ENCODE measurements around the gene MYO1D.
A peak's percentile ranks its signal among the peaks of the same experiment; 100 is the strongest.
"Not testable (repeated sequence)": the region's sequence is repeated elsewhere in the genome, so short reads cannot be mapped to it uniquely, and the experiment has no call there.

Gene MYO1D

DNA sequence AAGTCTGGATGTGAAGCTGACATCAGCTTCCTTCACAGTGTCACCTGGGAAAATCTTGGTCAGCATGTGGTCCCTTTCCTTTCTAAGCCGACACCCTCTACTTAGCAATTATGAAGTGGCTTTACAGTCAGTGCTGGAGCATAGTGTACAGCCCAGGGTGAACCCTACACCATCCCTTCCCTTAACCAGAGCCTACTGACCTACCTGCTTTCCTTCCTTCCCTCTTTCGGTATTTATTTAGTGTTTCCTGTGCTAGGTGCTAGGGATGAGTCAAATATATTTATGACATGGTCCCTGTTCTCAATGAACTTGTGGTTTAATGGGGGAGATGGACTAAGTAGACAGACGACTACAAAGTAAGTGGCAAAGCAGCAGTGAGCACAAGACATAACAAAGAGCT is 312.6 kb downstream of the MYO1D start:
- DNase-seq: no peak

DNA sequence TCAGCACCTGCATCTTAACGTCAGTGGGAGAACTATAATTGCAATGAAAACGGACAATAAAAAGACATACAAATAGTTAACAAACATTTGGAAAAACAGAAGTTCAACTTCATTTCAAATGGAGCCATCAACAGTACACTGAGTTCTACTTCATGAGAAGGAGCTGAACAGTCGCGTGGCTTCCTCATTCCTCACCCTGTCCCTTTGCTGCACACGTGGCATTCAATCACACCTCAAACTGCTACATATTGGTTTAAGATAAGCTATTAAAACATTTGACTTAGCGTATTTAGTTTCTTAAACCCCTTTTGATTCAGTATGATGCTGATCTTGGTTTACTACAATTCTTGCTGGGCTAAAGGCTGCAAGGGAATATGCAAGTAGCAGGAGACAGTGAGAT is 313.3 kb downstream of the MYO1D start:
- DNase-seq: no peak

DNA sequence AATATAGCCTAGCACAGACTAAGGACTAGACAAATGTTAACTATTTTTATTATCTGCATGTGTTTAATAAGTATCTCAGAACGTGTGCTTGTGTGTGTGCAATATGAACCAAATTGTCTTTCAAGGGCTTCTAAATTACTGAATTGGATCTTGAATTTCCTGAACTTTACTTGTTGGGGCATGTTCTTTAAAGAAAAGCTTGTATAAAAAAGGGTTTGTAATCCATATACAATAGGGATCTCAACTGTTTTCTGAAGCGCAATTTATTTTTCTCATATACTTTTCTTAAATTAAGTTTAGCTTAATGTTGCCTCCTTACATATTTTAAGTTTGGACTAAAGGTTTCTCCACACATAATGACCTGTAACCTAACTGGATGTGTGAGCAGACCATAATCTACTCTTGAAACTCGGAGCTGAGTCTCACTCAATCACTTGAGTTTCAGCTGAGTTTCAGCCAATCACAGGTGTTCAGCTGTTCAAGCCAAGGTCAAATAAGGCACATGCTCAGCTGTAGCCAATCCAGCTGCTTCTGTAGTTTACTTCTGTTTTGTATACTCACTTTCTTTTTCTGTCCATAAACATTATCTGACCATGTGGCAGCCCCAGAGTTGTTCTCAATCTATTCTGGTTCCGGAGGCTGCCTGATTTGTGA is 317.8 kb downstream of the MYO1D start:
- no peak for DNase-seq

DNA sequence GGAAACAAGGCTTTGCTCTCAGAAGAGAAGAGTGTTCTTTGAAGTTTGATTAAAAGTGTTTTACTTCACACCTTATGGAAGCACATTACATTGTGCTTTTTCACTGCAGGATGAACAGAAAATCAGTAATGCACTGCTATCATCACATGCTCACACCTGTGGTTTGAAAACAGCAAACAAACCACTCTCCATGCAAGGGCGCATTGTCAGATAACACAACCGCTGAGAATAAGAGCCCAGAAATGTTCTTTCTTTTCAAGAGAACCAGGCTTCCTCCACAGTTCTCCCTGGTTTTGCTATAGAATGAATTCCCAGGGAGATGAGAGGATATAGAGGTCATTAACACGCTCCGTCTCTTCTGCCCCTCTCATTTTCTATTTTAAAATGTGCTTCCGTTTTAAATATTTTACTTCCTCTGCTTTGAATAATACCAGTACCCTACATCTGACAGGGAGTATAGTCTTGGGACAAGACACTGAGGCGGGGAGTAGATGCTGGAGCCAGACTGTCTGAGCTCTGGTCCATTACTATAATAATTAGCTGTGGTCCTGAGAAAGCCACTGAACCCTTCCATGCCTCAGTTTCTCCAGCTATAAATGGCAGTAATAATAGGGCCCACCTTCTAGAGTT is 318.5 kb downstream of the MYO1D start:
- DNase-seq: no peak

DNA sequence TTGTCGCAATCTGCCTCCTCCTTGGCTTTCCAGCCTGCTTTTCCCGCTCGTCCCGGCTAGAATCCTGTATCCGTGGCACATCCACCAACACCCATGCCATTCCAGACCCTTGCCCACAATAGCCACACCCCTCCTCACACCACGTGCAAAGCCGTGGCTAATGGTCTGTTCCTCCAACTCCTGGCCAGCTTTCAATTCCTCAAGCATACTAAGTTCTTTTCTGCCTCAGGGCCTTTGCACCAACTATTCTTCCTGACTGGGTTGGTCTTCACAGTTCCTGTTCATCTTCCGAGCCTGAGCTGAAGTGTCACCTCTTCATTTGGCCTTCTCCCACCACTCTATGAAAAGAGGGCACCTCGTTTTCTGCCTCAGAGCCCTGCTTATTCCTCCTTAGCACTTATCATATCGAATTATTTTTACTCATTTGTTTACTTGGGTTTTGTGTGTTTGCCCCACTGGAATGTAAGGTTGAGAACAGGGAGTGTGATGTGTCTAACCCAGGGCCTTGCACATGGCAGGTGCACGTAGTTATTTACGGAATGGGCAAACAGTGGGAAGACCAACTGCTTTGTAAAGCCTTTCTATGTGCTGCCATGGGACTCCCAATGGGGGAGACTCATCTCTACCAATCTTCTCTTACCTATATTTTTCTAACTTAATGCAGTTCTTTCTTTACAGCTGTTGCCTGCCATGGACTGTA is 321.2 kb downstream of the MYO1D start:
- no peak for DNase-seq

DNA sequence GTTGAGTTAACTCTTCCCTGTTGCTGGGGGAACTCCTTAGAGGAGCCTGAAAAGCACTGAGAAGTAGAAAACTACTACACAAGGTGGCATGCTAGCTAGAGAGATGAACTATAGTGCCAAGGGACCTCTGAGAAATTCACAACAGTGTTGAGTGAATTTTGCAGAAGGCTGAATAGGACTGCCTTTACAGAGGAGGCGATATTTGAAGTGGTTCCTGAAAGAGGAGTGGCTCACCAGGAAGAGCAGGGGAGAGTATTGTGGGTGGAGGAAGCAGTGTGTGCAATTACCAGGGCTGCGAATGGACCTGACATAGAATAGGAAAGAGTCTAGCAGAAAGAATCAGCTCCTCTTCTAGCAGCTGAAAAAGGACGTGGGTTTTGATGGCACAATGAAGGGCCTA is 323.8 kb downstream of the MYO1D start:
- DNase-seq: no peak

DNA sequence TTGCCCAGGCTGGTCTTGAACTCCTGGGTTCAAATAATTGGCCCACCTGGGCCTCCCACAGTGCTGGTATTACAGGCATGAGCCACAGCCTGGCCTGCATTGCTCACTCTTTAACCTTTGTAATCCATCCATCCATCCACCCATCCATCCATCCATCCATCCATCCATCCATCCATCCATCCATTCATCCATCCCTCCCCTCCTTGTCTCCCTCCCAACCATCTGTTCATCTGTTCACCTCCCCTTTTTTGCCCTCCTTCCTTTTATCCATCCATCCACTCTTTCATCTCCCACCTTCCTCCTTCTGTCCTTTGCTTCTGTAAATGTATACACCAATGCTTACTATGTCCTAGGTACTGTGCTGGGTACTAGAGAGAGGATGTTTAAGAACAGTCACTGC is 324.6 kb downstream of the MYO1D start:
- DNase-seq: no peak

DNA sequence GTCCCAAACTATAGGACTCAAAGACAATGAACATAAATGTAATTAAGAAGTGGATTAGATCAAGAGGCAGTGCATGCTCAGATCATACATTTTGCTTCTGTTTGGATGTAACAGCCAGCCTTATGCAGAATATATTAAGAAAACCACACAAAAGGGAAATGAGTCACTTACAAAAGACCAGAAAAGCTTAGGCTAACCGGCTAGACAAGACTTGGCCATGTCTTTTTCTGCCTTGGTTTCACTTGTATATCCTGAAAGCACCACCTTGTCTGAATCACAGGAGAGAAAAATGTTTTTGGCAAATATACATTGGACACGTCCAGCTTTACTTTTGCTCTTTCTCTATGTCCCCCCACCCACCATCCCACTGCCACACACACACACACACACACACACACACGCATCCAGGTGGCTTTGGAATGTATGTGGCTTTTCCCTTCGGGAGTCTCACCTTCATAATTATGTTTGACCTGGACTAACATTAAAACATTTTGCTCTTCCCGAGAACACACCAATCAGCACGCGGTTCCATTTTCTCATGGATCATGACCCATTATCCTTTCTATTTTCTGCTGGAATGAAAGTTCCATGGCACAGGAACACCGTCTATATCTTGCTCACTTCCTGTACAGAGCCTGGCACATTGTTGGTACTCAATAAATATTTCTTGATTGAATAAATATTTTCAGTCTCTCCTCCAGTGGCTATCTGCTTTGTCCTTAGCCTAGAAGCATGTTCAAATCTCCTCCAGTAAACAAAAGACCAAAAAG is 325.6 kb downstream of the MYO1D start:
- no peak for DNase-seq

DNA sequence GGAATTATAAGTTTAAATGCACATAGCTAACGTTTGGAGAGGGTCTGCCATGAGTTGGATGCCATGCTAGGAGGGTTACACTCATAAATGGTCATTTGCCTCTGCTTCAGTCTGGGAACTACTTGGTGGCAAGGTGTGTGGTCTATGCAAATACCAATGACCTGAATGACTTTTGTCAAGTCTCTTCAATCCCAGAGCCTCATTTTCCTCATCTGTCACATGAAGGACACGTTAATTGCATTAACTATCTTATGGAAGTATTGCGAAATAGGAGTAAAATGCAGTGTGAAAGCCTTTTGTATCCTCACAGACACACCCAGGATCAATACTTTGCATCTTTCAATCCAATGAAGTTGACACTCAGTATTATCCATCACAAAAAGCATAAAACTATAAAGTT is 327.4 kb downstream of the MYO1D start:
- DNase-seq: no peak

DNA sequence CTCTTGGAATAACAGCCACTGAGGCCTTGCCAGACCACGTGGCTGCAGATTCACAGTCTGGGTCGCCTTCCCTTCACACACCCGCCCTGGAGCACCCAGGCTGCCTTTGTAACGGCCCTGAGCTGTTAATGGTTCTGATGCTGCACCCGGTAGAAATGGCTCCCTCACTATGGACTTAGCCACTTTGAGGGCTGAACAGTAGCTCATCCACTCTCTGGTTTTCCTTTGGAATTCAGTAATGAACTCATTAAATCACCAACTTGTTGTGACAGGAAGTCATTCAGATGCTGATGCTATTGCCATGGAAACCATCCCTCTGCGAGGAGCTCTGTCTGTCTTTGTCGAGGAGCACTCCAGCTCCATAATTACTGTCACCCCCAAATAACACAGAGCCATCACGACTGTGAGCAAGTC is 330.9 kb downstream of the MYO1D start:
- no peak for DNase-seq

DNA sequence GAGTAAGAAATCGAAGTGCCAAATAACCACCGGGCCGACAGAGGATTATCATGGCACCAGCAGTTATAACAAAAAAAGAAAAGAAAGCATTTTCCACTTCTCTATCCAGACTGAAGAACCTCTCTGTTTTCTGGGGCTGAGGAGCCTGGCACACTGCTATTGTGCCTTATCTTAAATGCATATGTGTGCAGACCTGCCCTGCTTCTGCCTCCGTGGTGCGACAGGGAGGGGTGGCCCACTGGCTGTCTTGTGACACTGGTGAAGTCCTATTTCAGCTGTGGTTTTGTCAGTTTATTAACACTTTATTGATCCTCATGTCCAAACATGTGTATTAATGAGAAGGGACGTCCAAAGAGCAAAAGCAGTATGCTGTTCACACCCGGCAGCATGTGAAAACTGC is 334.7 kb downstream of the MYO1D start:
- no peak for DNase-seq

DNA sequence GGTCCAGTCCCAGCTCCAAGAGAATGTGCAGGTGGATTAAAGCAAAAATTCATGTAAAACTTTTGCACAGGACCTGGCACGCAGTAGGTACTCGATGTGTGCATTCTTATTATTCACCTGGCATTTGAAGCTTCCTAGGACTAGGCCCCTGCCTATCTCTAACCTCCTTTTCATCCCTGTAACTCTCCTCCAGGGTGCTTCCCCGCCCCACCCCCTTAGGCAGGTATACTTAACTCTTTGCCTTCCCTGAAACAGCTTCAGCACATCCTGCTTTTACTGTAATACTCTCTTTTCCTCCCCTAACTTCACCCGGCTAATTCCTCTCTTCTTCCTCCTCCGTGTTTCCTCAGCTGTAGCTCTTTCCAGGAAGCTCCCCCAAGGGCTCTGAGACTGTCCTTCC is 335.3 kb downstream of the MYO1D start:
- DNase-seq: no peak

DNA sequence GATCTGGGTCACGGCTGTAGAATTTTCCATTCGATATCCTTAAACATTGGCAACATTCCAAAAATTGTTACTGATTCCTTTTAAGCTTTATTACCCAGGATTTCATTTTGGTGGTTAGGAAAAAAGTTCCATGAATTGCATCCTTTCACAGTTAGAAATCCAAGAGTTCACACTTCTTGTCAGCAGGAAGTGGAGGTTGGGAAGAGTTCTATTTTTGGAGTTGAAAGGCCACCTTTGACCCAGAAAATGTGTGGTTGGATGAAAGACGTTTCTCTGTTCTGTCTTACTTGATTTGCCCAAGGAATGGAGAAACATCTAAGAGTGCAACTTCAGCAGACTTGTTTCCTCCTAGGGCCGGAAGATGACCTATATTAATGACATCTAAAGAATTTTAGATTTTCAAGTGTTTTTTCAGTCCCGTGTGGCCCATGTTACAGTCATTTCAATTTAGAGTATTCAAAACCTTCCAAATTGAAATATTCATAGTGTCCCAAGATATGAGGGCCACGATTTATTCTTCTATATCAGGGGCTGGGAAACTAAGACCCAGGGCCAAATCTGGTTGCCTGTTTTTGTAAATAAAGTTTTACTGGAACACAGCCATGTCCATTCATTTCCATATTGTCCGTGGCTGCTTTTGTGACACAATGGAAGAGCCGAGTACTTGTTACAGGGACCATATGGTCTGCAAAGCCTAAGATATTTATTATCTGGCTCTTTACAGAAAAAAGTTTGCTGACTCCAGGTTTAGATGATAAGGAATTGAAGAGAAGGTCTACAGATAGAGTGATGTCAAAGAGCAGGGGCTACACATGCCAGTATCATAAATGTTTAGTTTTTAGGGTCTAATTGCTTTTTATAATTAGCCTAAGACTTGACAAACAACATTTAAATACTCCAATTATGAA is 339.9 kb downstream of the MYO1D start:
- no peak for DNase-seq

DNA sequence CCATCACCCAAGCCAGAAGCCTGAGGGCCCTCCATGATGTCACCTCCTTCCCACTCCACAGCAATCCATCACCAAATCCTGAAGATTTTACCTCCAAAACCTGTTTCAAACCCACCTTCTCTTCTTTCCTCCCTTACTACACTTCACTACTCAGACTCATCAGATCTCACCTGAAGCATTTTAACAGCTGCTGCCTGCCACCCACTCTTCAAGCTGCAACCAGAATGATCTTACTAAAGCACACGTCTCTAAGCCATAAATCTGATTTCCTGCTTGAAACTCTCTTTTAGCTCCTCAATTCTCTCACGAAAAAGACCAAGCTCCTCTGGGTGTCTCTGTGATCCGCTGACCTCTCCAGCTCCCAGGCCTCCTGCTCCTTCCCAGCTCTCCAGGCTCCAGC is 343.6 kb downstream of the MYO1D start:
- DNase-seq: no peak

DNA sequence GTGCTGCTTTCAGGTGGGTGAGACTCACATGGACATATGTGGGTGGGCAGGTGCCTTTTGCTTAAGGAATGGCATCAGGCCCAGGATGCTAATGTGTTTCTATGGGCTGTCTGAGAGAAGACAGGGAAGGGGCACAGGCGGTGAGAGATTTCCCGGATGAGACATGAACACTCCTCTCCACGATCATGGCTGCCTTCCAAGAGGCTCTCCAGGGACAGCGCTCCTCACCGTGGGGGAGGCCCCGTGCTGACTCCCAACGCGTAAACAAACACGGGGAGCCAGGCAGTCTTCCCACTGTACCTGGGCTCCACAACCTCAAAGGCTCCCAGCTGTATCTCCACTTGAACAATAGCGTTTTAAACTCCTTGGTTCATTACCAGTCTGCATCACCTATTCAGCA is 347.3 kb downstream of the MYO1D start:
- DNase-seq: no peak

DNA sequence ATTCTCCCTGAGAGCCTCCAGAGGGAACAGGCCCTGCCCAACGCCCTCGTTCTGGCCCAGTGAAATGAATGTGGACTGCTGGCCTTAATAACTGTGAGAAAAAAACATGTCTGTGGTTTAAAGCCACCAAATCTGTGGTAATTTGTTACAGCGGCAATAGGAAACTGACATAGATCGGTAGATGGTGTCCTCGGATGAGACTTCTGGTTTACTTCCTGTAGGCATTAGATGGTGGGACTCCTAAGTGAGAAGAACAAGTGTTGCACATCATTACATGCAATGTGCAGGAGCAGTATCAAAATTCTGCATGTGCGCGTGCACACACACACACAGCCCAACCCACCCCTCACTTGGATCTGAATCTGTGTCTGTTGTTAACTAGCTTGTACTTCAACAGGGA is 348.1 kb downstream of the MYO1D start:
- no peak for DNase-seq

DNA sequence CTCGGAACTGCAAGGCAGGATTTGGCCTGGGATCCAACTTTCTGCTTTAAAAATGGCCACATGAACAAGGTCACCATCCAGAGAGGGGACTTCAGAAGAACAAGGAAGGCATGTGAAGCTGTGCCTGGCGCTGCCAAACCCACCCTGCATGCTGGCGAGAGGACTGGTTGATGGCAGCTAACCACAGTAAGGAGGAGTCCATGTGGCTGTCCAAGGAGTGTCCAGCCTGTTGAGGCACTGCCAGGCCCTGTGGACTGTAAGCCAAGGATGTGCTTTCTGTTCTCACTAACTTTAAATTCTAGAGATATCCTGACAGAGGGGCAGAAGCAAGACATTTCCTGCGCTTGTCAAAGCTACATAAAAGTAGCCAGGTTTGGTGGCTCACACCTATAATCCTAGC is 349.8 kb downstream of the MYO1D start:
- no peak for DNase-seq

DNA sequence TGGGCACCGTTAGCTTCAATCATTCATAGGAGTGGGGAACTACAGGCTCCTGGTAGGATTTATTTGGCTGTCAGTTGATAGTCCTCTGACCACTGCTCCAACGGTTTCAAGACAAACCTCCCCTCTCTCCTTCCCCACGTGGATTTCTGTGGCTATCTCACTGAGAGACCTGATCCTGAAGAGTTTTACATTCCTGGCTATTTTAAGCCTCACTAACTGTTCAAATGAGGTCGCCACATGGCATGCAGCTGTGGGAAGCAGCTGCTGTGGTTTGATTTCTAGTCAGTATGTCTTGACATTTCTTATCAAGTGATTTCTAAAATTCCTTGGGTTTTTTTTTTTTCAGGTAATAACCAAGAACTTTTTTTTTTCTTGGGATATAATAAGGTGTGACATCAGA is 351.8 kb downstream of the MYO1D start:
- DNase-seq: no peak

DNA sequence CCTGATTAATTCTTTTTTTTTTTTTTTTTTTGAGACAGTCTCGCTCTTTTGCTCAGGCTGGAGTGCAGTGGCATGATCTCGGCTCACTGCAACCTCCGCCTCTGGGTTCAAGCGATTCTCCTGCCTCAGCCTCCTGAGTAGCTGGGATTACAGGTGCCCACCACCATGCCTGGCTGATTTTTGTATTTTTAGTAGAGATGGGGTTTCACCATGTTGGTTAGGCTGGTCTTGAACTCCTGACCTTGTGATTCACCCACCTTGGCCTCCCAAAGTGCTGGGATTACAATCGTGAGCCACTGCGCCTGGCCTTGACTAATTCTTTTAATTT is 352.4 kb downstream of the MYO1D start:
- not testable (repeated sequence) for DNase-seq

DNA sequence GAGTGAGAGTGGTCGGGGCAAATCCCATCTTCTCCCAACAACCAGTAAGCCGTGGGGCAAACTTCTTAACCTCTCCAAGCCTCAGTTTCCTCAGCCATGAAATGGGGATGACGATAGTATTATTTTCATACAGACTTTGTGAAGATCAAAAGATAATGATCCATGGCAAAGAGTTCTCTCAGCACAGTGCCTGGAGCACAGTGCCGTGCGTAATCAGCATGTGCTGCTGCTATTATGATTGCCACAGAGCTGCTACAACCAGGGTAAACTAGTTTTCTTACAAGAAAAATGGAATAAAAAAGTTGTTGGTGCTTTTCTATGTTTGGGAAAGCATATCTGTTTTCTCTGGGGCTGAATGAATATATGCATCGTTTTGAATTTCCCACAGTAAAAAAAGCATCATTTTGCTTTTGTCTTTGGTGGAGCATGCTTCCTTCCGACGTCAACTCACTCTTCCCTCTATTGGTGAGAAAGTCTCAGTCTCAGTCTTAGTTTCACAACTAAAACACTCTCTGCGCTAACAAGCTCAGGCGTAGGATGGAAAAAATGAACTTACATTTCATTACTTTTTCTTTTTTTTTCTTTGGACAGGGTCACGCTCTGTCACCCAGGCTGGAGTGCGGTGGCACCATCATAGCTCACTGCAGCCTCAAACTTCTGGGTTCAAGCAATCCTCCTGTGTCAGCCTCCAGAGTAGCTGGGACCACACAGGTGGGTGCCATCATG is 352.9 kb downstream of the MYO1D start:
- DNase-seq: no peak

DNA sequence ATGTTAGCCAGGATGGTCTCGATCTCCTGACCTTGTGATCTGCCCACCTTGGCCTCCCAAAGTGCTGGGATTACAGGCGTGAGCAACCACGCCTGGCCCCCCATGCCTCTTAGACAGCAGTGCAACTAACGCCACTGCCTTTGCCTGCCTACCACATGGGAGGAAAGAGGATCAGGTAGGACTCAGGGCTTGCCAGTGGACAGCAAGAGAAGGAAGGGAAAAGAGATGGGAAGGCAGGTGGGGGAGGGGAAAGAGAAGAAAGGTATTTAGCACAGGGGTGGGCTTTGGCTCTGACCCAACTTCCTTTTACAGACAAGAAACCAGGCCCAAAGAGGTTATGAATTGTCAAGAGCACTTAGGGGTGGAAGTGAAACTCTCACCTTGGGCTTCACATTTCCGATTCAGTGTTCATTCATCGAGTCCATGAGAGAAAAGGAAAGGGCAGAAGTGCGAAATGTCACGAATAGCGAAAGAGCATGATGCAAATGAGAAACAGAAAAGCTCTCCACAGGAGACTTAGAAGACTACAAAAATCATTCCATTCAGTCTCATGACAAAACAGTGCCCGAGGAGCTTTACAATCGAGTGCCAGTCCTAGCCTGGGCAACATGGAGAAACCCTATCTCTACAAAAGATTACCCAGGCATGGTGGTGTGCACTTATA is 353.8 kb downstream of the MYO1D start:
- DNase-seq: peak; percentile 77

Measured in activated CD8-positive, alpha-beta memory T cell treated with anti-CD3 and anti-CD28 coated beads for 24 hours (primary cell).